HepG2 (cell line): ENCODE data around the gene SLC22A31. TPM values are rescaled to one million over a fixed set of nuclear protein-coding genes. Genes with fewer than 3 reads are reported as not detected.
A peak's percentile ranks its signal among the peaks of the same experiment; 100 is the strongest.

Experiments
- AGO2 ChIP-seq: fragments of 200-400 bp; formaldehyde crosslinking; optimal IDR thresholded peaks from 2 replicates; pipeline ENCODE3; 2017; ENCODE audit warnings: mild to moderate bottlenecking, low read depth, low read length, moderate library complexity
- CENPT ChIP-seq: sonication (generic); formaldehyde crosslinking; IDR thresholded peaks from 2 replicates; pipeline ENCODE4 v1.8.0; 2022; ENCODE audit warnings: low read depth, mild to moderate bottlenecking, moderate library complexity, missing genetic modification reagents
- ELF3 ChIP-seq: IDR thresholded peaks from 2 replicates; pipeline ENCODE4 v1.6.1; 2016; ENCODE audit warnings: missing genetic modification reagents, missing compliant biosample characterization
- FIP1L1 ChIP-seq: fragments of 200-400 bp; formaldehyde crosslinking; IDR thresholded peaks from 2 replicates; pipeline ENCODE4 v1.6.1; 2018; ENCODE audit warnings: low read depth, mild to moderate bottlenecking, low read length, moderate library complexity, borderline replicate concordance; ENCODE audit not compliant: insufficient read depth
- KDM1A ChIP-seq: IDR thresholded peaks from 2 replicates; pipeline ENCODE4 v1.6.1; 2016; ENCODE audit warnings: missing compliant biosample characterization
- NAIF1 ChIP-seq: sonication (generic); formaldehyde crosslinking; IDR thresholded peaks from 2 replicates; pipeline ENCODE4 v1.5.0; 2020; ENCODE audit warnings: mild to moderate bottlenecking, missing genetic modification reagents, borderline replicate concordance
- NFYC ChIP-seq: IDR thresholded peaks from 2 replicates; pipeline ENCODE4 v1.6.1; 2016; ENCODE audit warnings: missing genetic modification reagents, missing compliant biosample characterization
- PAX8 ChIP-seq: sonication (generic); formaldehyde crosslinking; IDR thresholded peaks from 2 replicates; pipeline ENCODE4 v1.8.0; 2022; ENCODE audit warnings: mild to moderate bottlenecking, missing genetic modification reagents, borderline replicate concordance
- RFX1 ChIP-seq: fragments of 450-650 bp; IDR thresholded peaks from 2 replicates; pipeline ENCODE4 v1.6.1; 2017
- SIX4 ChIP-seq: sonication (generic); formaldehyde crosslinking; IDR thresholded peaks from 2 replicates; pipeline ENCODE4 v1.4.0; 2020; ENCODE audit warnings: missing genetic modification reagents
- SMARCE1 ChIP-seq: fragments of 450-650 bp; IDR thresholded peaks from 2 replicates; pipeline ENCODE4 v1.6.1; 2017; ENCODE audit warnings: borderline replicate concordance
- YEATS4 ChIP-seq: sonication (generic); formaldehyde crosslinking; IDR thresholded peaks from 2 replicates; pipeline ENCODE4 v1.4.0; 2020; ENCODE audit warnings: missing genetic modification reagents, borderline replicate concordance
- ZC3H13 ChIP-seq: sonication (generic); formaldehyde crosslinking; IDR thresholded peaks from 2 replicates; pipeline ENCODE4 v1.8.1; 2023; ENCODE audit warnings: mild to moderate bottlenecking, missing genetic modification reagents, moderate library complexity
- ZNF160 ChIP-seq: sonication (generic); formaldehyde crosslinking; IDR thresholded peaks from 2 replicates; pipeline ENCODE4 v1.8.0; 2022; ENCODE audit warnings: mild to moderate bottlenecking, inconsistent platforms, missing genetic modification reagents
- ZNF350 ChIP-seq: sonication (generic); formaldehyde crosslinking; IDR thresholded peaks from 2 replicates; pipeline ENCODE4 v1.4.0; 2020; ENCODE audit warnings: mild to moderate bottlenecking, low read depth, missing genetic modification reagents, borderline replicate concordance
- ZNF44 ChIP-seq: sonication (generic); formaldehyde crosslinking; IDR thresholded peaks from 2 replicates; pipeline ENCODE4 v1.5.1; 2020; ENCODE audit warnings: mild to moderate bottlenecking, missing genetic modification reagents
- ZNF501 ChIP-seq: sonication (generic); formaldehyde crosslinking; IDR thresholded peaks from 2 replicates; pipeline ENCODE4 v1.5.1; 2020; ENCODE audit warnings: mild to moderate bottlenecking, moderate library complexity, missing genetic modification reagents
- ZSCAN21 ChIP-seq: sonication (generic); formaldehyde crosslinking; IDR thresholded peaks from 2 replicates; pipeline ENCODE4 v1.8.0; 2022; ENCODE audit warnings: mild to moderate bottlenecking, missing genetic modification reagents, moderate library complexity, borderline replicate concordance
- polyA plus RNA-seq, 8 experiments: library from polyadenylated mRNA; depleted of rRNA in 3 of 8; stranded (reverse) in 7 of 8; unstranded in 1 of 8; fragments of >200 nt; fragmentation: Illumina TruSeq in 4 of 8; extraction: Trizol in 4 of 8; gene quantifications; 2 replicates each; pipeline versions ENCODE4 v1.2.1 to v1.2.3, GENCODE V29; 2011 to 2016; ENCODE audit warnings: low read depth in 4 of 8, missing spikeins in 1 of 8, mixed read lengths in 1 of 8; ENCODE audit not compliant: insufficient read depth in 1 of 8
- total RNA-seq, 5 experiments: library from RNA; depleted of rRNA; stranded (reverse); fragments of >200 nt; fragmentation: Illumina TruSeq; extraction: Trizol; gene quantifications; 2 replicates each; pipeline ENCODE4 v1.2.3, GENCODE V29; 2016; ENCODE audit warnings: low read depth in 1 of 5
- TF ChIP-seq, protein P1 (sequence below): sonication (generic); formaldehyde crosslinking; IDR thresholded peaks from 2 replicates; pipeline ENCODE4 v1.8.0; 2022; ENCODE audit warnings: mild to moderate bottlenecking, missing genetic modification reagents, moderate library complexity
- TF ChIP-seq, protein P2 (sequence below), 2 experiments: sonication (generic) in 1 of 2; formaldehyde crosslinking in 1 of 2; IDR thresholded peaks; 2 replicates each; pipeline versions ENCODE4 v1.6.1 to v1.9.0; 2014 to 2022; ENCODE audit warnings: antibody characterized with exemption in 1 of 2, borderline replicate concordance in 1 of 2, inconsistent platforms in 1 of 2, low read depth in 1 of 2, missing genetic modification reagents in 1 of 2
- TF ChIP-seq, protein P3 (sequence below): sonication (generic); formaldehyde crosslinking; IDR thresholded peaks from 2 replicates; pipeline ENCODE4 v1.5.0; 2020; ENCODE audit warnings: missing genetic modification reagents, mild to moderate bottlenecking, borderline replicate concordance
- TF ChIP-seq, protein P4 (sequence below): sonication (generic); formaldehyde crosslinking; IDR thresholded peaks from 2 replicates; pipeline ENCODE4 v1.4.0; 2020; ENCODE audit warnings: missing genetic modification reagents

Gene SLC22A31
- total and polyA plus RNA-seq, 2 of the 13 experiments (the other 11 are each of a cell fraction or from before 2014, with no cell fraction given): 67.3 to 83.3 TPM

DNA sequence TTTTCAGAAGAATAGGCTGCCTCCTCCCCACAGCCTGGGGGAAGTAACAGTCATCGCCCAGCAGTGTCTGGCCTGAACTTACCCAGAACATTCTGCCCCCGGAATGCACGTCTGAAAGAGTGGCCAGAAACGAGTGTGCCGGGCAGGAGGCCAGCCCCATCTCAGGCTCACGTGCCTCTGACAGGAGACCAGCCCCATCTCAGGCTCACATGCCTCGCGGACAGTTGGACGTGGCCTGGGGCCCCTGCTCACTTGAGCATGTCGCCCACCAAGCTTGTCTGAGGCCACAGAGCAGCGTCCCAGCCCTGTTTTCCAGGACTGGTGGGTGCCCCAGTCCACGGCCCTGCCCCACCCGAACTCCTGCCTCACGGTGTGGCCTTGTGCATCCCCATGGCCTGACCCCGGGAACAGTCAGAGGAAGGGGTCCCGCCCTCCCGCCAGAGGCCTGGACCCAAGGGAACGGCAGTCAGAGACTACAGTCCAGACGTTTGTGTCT is 45.1 kb downstream of the SLC22A31 start (continued):
- TF ChIP-seq, protein P1, sequence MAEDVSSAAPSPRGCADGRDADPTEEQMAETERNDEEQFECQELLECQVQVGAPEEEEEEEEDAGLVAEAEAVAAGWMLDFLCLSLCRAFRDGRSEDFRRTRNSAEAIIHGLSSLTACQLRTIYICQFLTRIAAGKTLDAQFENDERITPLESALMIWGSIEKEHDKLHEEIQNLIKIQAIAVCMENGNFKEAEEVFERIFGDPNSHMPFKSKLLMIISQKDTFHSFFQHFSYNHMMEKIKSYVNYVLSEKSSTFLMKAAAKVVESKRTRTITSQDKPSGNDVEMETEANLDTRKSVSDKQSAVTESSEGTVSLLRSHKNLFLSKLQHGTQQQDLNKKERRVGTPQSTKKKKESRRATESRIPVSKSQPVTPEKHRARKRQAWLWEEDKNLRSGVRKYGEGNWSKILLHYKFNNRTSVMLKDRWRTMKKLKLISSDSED: no peak
- TF ChIP-seq SMARCE1: no peak
- TF ChIP-seq SIX4 (CRISPR knock-in tag): no peak
- no peak for TF ChIP-seq KDM1A (CRISPR knock-in tag)
- TF ChIP-seq CENPT (CRISPR knock-in tag): no peak
- no peak for TF ChIP-seq ELF3
- no peak for TF ChIP-seq ZSCAN21 (CRISPR knock-in tag)
- TF ChIP-seq NAIF1 (CRISPR knock-in tag): no peak
- peak; percentile 39; the same call in 1 of the 2 replicates for TF ChIP-seq ZNF501 (CRISPR knock-in tag)
- peak; percentile 54 for TF ChIP-seq ZC3H13
- no peak for TF ChIP-seq RFX1
- TF ChIP-seq, protein P2, sequence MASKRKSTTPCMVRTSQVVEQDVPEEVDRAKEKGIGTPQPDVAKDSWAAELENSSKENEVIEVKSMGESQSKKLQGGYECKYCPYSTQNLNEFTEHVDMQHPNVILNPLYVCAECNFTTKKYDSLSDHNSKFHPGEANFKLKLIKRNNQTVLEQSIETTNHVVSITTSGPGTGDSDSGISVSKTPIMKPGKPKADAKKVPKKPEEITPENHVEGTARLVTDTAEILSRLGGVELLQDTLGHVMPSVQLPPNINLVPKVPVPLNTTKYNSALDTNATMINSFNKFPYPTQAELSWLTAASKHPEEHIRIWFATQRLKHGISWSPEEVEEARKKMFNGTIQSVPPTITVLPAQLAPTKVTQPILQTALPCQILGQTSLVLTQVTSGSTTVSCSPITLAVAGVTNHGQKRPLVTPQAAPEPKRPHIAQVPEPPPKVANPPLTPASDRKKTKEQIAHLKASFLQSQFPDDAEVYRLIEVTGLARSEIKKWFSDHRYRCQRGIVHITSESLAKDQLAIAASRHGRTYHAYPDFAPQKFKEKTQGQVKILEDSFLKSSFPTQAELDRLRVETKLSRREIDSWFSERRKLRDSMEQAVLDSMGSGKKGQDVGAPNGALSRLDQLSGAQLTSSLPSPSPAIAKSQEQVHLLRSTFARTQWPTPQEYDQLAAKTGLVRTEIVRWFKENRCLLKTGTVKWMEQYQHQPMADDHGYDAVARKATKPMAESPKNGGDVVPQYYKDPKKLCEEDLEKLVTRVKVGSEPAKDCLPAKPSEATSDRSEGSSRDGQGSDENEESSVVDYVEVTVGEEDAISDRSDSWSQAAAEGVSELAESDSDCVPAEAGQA (IDR thresholded peaks at IDR 0.05; ENCODE audit: low read depth): no peak
- TF ChIP-seq, protein P2 (CRISPR knock-in tag; IDR thresholded peaks at IDR 0.05; ENCODE audit: borderline replicate concordance): no peak
- no peak for TF ChIP-seq ZNF350 (CRISPR knock-in tag)
- TF ChIP-seq NFYC (CRISPR knock-in tag): no peak
- TF ChIP-seq, protein P3, sequence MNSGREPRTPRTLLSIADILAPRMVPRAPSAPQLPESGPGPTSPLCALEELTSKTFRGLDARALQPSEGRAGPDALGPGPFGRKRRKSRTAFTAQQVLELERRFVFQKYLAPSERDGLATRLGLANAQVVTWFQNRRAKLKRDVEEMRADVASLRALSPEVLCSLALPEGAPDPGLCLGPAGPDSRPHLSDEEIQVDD (CRISPR knock-in tag): no peak
- no peak for TF ChIP-seq PAX8 (CRISPR knock-in tag)
- no peak for TF ChIP-seq YEATS4 (CRISPR knock-in tag)
- peak; percentile 72 for TF ChIP-seq AGO2
- TF ChIP-seq ZNF160 (CRISPR knock-in tag): no peak
- TF ChIP-seq FIP1L1: no peak
- TF ChIP-seq ZNF44 (CRISPR knock-in tag): no peak
- TF ChIP-seq, protein P4, sequence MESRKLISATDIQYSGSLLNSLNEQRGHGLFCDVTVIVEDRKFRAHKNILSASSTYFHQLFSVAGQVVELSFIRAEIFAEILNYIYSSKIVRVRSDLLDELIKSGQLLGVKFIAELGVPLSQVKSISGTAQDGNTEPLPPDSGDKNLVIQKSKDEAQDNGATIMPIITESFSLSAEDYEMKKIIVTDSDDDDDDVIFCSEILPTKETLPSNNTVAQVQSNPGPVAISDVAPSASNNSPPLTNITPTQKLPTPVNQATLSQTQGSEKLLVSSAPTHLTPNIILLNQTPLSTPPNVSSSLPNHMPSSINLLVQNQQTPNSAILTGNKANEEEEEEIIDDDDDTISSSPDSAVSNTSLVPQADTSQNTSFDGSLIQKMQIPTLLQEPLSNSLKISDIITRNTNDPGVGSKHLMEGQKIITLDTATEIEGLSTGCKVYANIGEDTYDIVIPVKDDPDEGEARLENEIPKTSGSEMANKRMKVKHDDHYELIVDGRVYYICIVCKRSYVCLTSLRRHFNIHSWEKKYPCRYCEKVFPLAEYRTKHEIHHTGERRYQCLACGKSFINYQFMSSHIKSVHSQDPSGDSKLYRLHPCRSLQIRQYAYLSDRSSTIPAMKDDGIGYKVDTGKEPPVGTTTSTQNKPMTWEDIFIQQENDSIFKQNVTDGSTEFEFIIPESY (CRISPR knock-in tag): no peak
